Sigmoid colon (tissue), 7 donors: ENCODE results near the gene LRRC45. TPM values are rescaled to one million over a fixed set of nuclear protein-coding genes. Genes with fewer than 3 reads are reported as not detected.

ENCODE experiments used
- DNase-seq: peaks from one replicate; pipeline ENCODE4 v3.0.0-alpha.2; 2019
- H3K27ac ChIP-seq, 4 donors: fragments of 200-600 bp; sonication (generic); one replicate each; pipeline ENCODE4 v1.5.1; 2016 to 2019; ENCODE audit warnings: mild to moderate bottlenecking in 1 of 4
- H3K27me3 ChIP-seq, 3 donors: fragments of 200-600 bp; sonication (generic); one replicate each; pipeline ENCODE4 v1.5.1; 2019; ENCODE audit warnings: mild to moderate bottlenecking in 1 of 3
- H3K36me3 ChIP-seq, 4 donors: fragments of 200-600 bp; sonication (generic); one replicate each; pipeline ENCODE4 v1.5.1; 2016 to 2019
- H3K4me1 ChIP-seq, 4 donors: fragments of 200-600 bp; sonication (generic); one replicate each; pipeline ENCODE4 v1.5.1; 2017 to 2019
- H3K4me3 ChIP-seq, 4 donors: fragments of 200-600 bp; sonication (generic); one replicate each; pipeline ENCODE4 v1.5.1; 2017 to 2019; ENCODE audit warnings: mild to moderate bottlenecking in 2 of 4, moderate library complexity in 1 of 4
- H3K9me3 ChIP-seq, 4 donors: fragments of 200-600 bp in 3 of 4; sonication (generic) in 3 of 4; one replicate each; pipeline versions ENCODE4 v1.5.1 to v1.6.1; 2013 to 2019
- EP300 ChIP-seq, 4 donors: sonication (generic); formaldehyde crosslinking; IDR thresholded peaks; one replicate each; pipeline ENCODE4 v1.6.1; 2017; ENCODE audit warnings: antibody characterized with exemption in 4 of 4
- POLR2A ChIP-seq, 2 donors: fragments of 450-650 bp; IDR thresholded peaks; one replicate each; pipeline ENCODE4 v1.6.1; 2016; ENCODE audit warnings: antibody characterized with exemption in 2 of 2, mild to moderate bottlenecking in 2 of 2, moderate library complexity in 2 of 2
- POLR2AphosphoS5 ChIP-seq, 4 donors: sonication (generic); formaldehyde crosslinking; IDR thresholded peaks; one replicate each; pipeline ENCODE4 v1.6.1; 2017; ENCODE audit warnings: antibody characterized with exemption in 4 of 4
- WGBS, 2 donors: extraction: QIAGEN DNeasy Blood & Tissue Kit; methylation state at CpG; one replicate each; pipeline ENCODE4 v1.1.7; 2013; 5-methylcytosine and 5-hydroxymethylcytosine counted together
- intact Hi-C: fragments of 100-400 bp; cut with DNase I; formaldehyde crosslinking; loops from one replicate; pipeline ENCODE4 v1.15.1; 2023
- polyA plus RNA-seq, 3 donors: library from polyadenylated mRNA; stranded (reverse); fragments of 200-250 nt; gene quantifications; one replicate each; pipeline ENCODE4 v1.2.3, GENCODE V29; 2013
- total RNA-seq, 4 donors: library from RNA; depleted of rRNA; stranded (reverse); fragments of >200 nt; gene quantifications; one replicate each; pipeline ENCODE4 v1.1.0, GENCODE V29; 2016
- TF ChIP-seq, protein P1 (sequence below), 4 experiments: fragments of 450-650 bp in 3 of 4; fragments of 200-600 bp in 1 of 4; IDR thresholded peaks; one replicate each; pipeline ENCODE4 v1.5.1; 2016 to 2019; ENCODE audit warnings: antibody characterized with exemption in 4 of 4, mild to moderate bottlenecking in 3 of 4, moderate library complexity in 2 of 4
- donor health status: healthy with polysubstance abuse.
- donor health status: Bipolar disorder and iron deficiency.
- donor health status: healthy.

Gene LRRC45
- total and polyA plus RNA-seq, 7 donors, result 5.3 to 28.6 (median 6.7) TPM

DNA sequence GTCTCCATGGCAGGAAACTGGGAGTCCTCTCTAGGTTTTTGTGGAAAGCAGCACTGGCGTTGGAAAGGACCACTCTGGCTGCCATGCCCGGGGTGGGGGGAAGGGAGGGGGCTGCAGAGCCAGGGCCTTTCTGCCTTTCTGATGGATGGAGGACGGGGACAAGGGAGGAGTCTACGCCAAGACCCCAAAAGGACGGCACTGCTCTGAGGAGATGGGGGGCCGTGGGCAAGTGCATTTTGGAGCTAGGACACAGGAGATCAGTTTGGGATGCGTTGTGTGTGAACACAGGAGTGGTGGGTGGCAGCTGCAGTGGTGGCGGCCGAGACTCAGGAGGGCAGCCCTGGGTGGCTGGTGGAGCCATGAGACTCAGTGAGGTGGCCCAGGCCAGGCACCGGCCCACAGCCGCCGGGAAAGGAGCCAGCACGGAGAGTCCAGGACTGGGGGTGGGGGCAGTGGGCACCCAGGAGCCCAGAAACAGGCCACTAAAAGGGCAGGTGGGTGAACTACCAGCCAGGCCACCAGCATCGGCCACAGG, 2.5 kb upstream of the LRRC45 start:
- DNase-seq, result no peak
- intact Hi-C loops, result loop anchor here (1.0 to 5.0 kb wide), 2 partner anchors 43 to 61 kb away; partner anchors contain the start of gene ASPSCR1
- Histone ChIP-seq H3K4me3 (no peak overlapping the region), H3K36me3 (peaks cover 0 to 18% (median 0%) of the 10 kb centered on the region in 4 donors), H3K27me3 (no peaks in the 10 kb centered on the region), H3K4me1 (peaks cover 0 to 40% (median 32%) of the 10 kb centered on the region in 4 donors), H3K27ac (no peak overlapping the region), H3K9me3 (no peaks in the 10 kb centered on the region)
- TF ChIP-seq POLR2AphosphoS5 (IDR thresholded peaks at IDR 0.05) (no peak), EP300 (IDR thresholded peaks at IDR 0.05) (no peak), POLR2A (IDR thresholded peaks at IDR 0.05) (no peak)
- TF ChIP-seq, protein P1, sequence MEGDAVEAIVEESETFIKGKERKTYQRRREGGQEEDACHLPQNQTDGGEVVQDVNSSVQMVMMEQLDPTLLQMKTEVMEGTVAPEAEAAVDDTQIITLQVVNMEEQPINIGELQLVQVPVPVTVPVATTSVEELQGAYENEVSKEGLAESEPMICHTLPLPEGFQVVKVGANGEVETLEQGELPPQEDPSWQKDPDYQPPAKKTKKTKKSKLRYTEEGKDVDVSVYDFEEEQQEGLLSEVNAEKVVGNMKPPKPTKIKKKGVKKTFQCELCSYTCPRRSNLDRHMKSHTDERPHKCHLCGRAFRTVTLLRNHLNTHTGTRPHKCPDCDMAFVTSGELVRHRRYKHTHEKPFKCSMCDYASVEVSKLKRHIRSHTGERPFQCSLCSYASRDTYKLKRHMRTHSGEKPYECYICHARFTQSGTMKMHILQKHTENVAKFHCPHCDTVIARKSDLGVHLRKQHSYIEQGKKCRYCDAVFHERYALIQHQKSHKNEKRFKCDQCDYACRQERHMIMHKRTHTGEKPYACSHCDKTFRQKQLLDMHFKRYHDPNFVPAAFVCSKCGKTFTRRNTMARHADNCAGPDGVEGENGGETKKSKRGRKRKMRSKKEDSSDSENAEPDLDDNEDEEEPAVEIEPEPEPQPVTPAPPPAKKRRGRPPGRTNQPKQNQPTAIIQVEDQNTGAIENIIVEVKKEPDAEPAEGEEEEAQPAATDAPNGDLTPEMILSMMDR (IDR thresholded peaks at IDR 0.05), result no peak
- WGBS, 2 donors, result 73 to 87% methylated on average over 14 of the region's 14 CpGs

DNA sequence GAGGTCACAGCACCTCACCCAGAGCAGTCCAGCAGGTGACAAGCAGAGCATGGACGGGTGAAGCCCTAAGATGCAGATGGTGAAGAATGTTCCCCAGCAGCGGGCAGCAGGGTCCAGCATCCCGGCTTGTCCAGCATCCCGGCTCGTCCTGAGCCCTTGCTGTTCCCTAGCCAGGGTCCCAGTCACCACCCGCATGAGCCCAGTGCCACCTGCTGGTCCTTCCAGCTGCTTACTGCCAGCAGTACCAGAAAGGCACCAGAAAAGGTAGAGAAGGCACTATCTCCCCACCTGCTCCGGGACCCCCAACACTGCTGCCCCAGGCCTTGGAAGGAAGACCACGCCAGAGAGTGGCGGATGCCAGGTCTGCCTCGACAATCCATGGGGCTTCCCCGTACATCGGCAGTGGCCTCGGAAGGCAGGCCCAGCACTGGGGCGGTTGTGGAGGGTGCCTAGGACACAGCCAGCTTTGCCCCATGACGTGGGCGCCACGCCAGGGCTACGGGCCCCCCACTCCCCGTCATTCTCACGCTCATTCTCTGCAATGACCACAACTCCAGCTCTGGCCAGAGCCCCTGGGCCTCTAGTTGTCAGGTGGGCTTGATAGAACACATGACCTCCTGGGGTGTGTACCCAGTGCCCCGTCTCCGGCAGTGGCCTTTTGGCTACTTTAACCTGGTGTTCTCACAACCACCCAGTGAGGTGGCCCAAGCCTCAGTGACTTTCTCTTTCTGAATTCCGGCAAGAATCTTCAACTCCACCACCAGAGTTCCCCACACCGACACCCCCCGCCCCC, 1.8 kb upstream of the LRRC45 start:
- H3K27ac ChIP-seq, result peak overlapping the region in 1 of 4 donors; percentile 84
- H3K4me3 ChIP-seq, result peak overlapping the region in 3 of 4 donors; percentile 85 to 98 (median 86)
- intact Hi-C loops, result loop anchor here (1.0 to 5.0 kb wide), 2 partner anchors 44 to 62 kb away; partner anchors contain the start of gene ASPSCR1
- peak; percentile 89 for DNase-seq
- TF ChIP-seq, protein P1 (IDR thresholded peaks at IDR 0.05), result peak; percentile 64 to 85 (median 74)
- no peak for TF ChIP-seq POLR2A (IDR thresholded peaks at IDR 0.05)
- no peaks in the 10 kb centered on the region for H3K9me3 ChIP-seq
- H3K27me3 ChIP-seq, result no peaks in the 10 kb centered on the region
- WGBS, 2 donors, result 10 to 46% methylated on average over 25 of the region's 25 CpGs
- H3K4me1 ChIP-seq, result peaks cover 0 to 40% (median 32%) of the 10 kb centered on the region in 4 donors
- H3K36me3 ChIP-seq, result peaks cover 0 to 18% (median 0%) of the 10 kb centered on the region in 4 donors

DNA sequence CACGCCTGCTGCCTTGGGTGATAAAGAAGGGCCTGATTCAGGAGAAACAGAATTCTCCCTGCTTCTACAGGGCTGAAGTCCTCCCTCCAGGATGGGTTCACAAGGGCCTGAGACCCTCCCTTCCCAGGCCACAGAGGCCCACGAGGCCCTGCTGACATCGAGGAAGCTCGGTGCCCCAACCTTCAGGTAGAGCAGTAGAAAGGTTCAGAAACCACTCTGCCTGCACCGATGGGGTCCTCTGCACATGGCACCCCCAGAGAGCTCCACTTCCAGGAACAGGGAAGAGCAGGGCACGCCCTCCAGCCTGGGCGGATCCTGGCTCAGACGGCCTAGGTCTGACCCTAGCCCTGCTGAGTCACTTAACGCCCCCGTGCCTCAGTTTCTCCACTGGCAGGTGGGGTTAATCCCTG, 1.2 kb upstream of the LRRC45 start:
- Histone ChIP-seq H3K9me3 (no peaks in the 10 kb centered on the region), H3K4me1 (peaks cover 0 to 40% (median 32%) of the 10 kb centered on the region in 4 donors), H3K4me3 (peak overlapping the region; percentile 62 to 98 (median 86)), H3K27ac (peak overlapping the region; percentile 75 to 84 (median 80)), H3K27me3 (no peaks in the 10 kb centered on the region), H3K36me3 (peaks cover 0 to 18% (median 0%) of the 10 kb centered on the region in 4 donors)
- TF ChIP-seq POLR2A (IDR thresholded peaks at IDR 0.05) (no peak), EP300 (IDR thresholded peaks at IDR 0.05) (no peak), POLR2AphosphoS5 (IDR thresholded peaks at IDR 0.05) (no peak)
- TF ChIP-seq, protein P1 (IDR thresholded peaks at IDR 0.05), result no peak
- intact Hi-C loops, result loop anchor here (1.0 to 5.0 kb wide), 2 partner anchors 45 to 63 kb away; partner anchors contain the start of gene ASPSCR1
- no peak for DNase-seq
- 2 to 8% methylated on average over 10 of the region's 10 CpGs for WGBS, 2 donors

DNA sequence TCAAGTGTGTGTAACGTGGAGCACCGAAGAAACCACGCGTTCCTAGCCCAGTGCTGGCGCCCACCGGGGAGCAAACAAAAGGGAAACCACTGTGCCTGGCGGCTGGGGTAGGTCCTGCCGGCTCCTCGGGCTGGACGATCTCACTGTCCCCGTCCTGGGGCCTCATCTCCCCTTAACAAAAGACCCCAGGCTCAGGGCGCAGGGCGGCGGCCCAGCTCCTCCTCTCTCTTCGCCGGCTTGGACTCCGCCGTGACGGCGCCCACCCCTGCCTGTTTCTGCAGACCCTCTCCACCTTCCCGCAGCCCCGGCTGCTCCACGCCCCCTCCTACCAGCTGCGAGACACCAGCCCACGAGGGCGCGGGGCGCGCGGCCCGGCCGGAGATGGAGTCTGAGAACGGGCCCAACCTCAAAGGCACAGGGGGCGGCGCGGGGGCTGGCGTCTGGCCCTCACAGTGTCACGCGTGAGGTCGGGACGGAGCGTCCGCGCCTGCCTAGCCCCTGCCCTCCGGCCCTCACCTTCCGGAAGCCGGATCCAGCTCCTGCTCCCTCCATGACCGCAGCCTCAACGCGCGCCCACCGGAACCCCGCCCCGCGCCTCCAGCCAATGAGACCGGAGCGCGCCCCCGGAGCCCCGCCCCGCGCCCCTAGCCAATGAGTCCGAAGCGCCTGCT, 660 bp upstream of the LRRC45 start, which contains the start of gene CENPX:
Gene CENPX (minus strand): TSS at position 569 of the 671 bp plus-strand sequence. CDS start 17 bp downstream, at position 552.
- TF ChIP-seq, protein P1 (IDR thresholded peaks at IDR 0.05), result no peak
- TF ChIP-seq EP300 (IDR thresholded peaks at IDR 0.05), result no peak
- TF ChIP-seq POLR2AphosphoS5 (IDR thresholded peaks at IDR 0.05), result peak; percentile 10 to 85 (median 78)
- peak; percentile 32 to 35 for TF ChIP-seq POLR2A (IDR thresholded peaks at IDR 0.05)
- H3K4me3 ChIP-seq, result peak within 1 kb of the TSS; percentile 66 to 98 (median 86)
- intact Hi-C loops, result loop anchor here (5.0 kb wide), 1 partner anchor 45 kb away; the partner anchor contains the start of gene ASPSCR1
- DNase-seq, result no peak
- peaks cover 0 to 15% (median 0%) of the 10 kb centered on the region in 4 donors for H3K36me3 ChIP-seq
- H3K4me1 ChIP-seq, result peaks cover 0 to 40% (median 32%) of the 10 kb centered on the region in 4 donors
- H3K27ac ChIP-seq, result peak within 1 kb of the TSS; percentile 75 to 84 (median 80)
- H3K9me3 ChIP-seq, result no peaks in the 10 kb centered on the region
- no peaks in the 10 kb centered on the region for H3K27me3 ChIP-seq
- 1% methylated on average over 64 of the region's 64 CpGs for WGBS, 2 donors
